ENCODE measurements around the gene RALGPS1. TPM values are rescaled to one million over a fixed set of nuclear protein-coding genes. Genes with fewer than 3 reads are reported as not detected.

The RALGPS1 gene
- total RNA-seq, 1 donor, result 1.6 TPM

GRCh38 chr9:127049044-127049443 is 134.5 kb downstream of the RALGPS1 start:
- DNase-seq (ENCODE audit: low read depth in 2 of 3, low spot score in 2 of 3), result peak in 2 of 3 donors; percentile 56 to 73

- DNase-seq (ENCODE audit: low read depth in 2 of 3, low spot score in 2 of 3), result no peak
Observed at GRCh38 chr9:127049581-127049980, 135.0 kb downstream of the RALGPS1 start.

GRCh38 chr9:127050152-127050551 is 135.6 kb downstream of the RALGPS1 start:
- no peak for DNase-seq (ENCODE audit: low read depth in 2 of 3, low spot score in 2 of 3)

- DNase-seq (ENCODE audit: low read depth in 2 of 3, low spot score in 2 of 3), result no peak
Observed at GRCh38 chr9:127050591-127051001, 136.0 kb downstream of the RALGPS1 start.

GRCh38 chr9:127051881-127052595 is 137.5 kb downstream of the RALGPS1 start:
- no peak for DNase-seq (ENCODE audit: low read depth in 2 of 3, low spot score in 2 of 3)

- DNase-seq (ENCODE audit: low read depth in 2 of 3, low spot score in 2 of 3), result no peak
Observed at GRCh38 chr9:127053057-127053821, 138.7 kb downstream of the RALGPS1 start.

GRCh38 chr9:127053960-127054359 is 139.4 kb downstream of the RALGPS1 start:
- DNase-seq (ENCODE audit: low read depth in 2 of 3, low spot score in 2 of 3), result no peak

GRCh38 chr9:127055745-127056402 is 141.3 kb downstream of the RALGPS1 start:
- DNase-seq (ENCODE audit: low read depth in 2 of 3, low spot score in 2 of 3), result no peak

GRCh38 chr9:127056446-127056845 is 141.9 kb downstream of the RALGPS1 start:
- DNase-seq (ENCODE audit: low read depth in 2 of 3, low spot score in 2 of 3), result no peak

GRCh38 chr9:127058011-127058644 is 143.5 kb downstream of the RALGPS1 start:
- no peak for DNase-seq (ENCODE audit: low read depth in 2 of 3, low spot score in 2 of 3)

- no peak for DNase-seq (ENCODE audit: low read depth in 2 of 3, low spot score in 2 of 3)
Observed at GRCh38 chr9:127058645-127059021, 144.1 kb downstream of the RALGPS1 start.

GRCh38 chr9:127059030-127059429 is 144.4 kb downstream of the RALGPS1 start:
- DNase-seq (ENCODE audit: low read depth in 2 of 3, low spot score in 2 of 3), result no peak

GRCh38 chr9:127059765-127060361 is 145.3 kb downstream of the RALGPS1 start:
- no peak for DNase-seq (ENCODE audit: low read depth in 2 of 3, low spot score in 2 of 3)

GRCh38 chr9:127061411-127061810 is 146.8 kb downstream of the RALGPS1 start:
- no peak for DNase-seq (ENCODE audit: low read depth in 2 of 3, low spot score in 2 of 3)

- DNase-seq (ENCODE audit: low read depth in 2 of 3, low spot score in 2 of 3), result no peak
Observed at GRCh38 chr9:127064335-127064734, 149.8 kb downstream of the RALGPS1 start.

GRCh38 chr9:127065592-127065991 is 151.0 kb downstream of the RALGPS1 start:
- no peak for DNase-seq (ENCODE audit: low read depth in 2 of 3, low spot score in 2 of 3)

- no peak for DNase-seq (ENCODE audit: low read depth in 2 of 3, low spot score in 2 of 3)
Observed at GRCh38 chr9:127066060-127066850, 151.7 kb downstream of the RALGPS1 start.

GRCh38 chr9:127066851-127067136 is 152.2 kb downstream of the RALGPS1 start:
- DNase-seq (ENCODE audit: low read depth in 2 of 3, low spot score in 2 of 3), result no peak

- no peak for DNase-seq (ENCODE audit: low read depth in 2 of 3, low spot score in 2 of 3)
Observed at GRCh38 chr9:127067603-127068220, 153.1 kb downstream of the RALGPS1 start.

Data from hematopoietic multipotent progenitor cell (in vitro differentiated cells).